B cell (primary cell): ENCODE measurements around the gene PSMG4. TPM values are rescaled to one million over a fixed set of nuclear protein-coding genes. Genes with fewer than 3 reads are reported as not detected.

ENCODE experiments used
- ATAC-seq: fragments of 200-7000 bp; cut with Tn5 transposase; one replicate; pipeline ENCODE4 v1.10.0; 2021; ENCODE audit warnings: low read depth, mild to moderate bottlenecking, moderate number of reproducible peaks, moderate library complexity
- CTCF ChIA-PET: fragments of 350-600 bp; sonication (Branson Sonifier 250); formaldehyde crosslinking; loops from one replicate; lab custom pipeline; 2021; ENCODE audit warnings: antibody characterized with exemption, inconsistent platforms; lab: Charles Lee
- POLR2A ChIA-PET: fragments of 350-600 bp; sonication (Branson Sonifier 250); formaldehyde crosslinking; loops from one replicate; lab custom pipeline; 2021; ENCODE audit warnings: antibody characterized with exemption; lab: Charles Lee
- DNase-seq: peaks from one replicate; pipeline ENCODE4 v3.0.0; 2013
- H2AFZ ChIP-seq: 2 replicates; pipeline ENCODE4 v1.6.1; 2012; ENCODE audit warnings: mild to moderate bottlenecking, low read depth, low read length; ENCODE audit not compliant: insufficient read depth, poor library complexity, severe bottlenecking
- H3K27ac ChIP-seq, 2 donors: 1 replicate in 1 of 2; 2 replicates in 1 of 2; pipeline ENCODE4 v1.5.1; 2012 to 2013; ENCODE audit warnings: low read length in 2 of 2, mild to moderate bottlenecking in 2 of 2, moderate library complexity in 1 of 2
- H3K27me3 ChIP-seq, 4 experiments: fragments of 200-600 bp in 1 of 4; sonication (generic) in 1 of 4; replicated peaks in 1 of 4; 1 replicate in 2 of 4; 2 replicates in 2 of 4; pipeline versions ENCODE4 v1.6.1 to v1.7.0; 2013 to 2016; ENCODE audit warnings: low read length in 3 of 4, mild to moderate bottlenecking in 2 of 4, mixed read lengths in 1 of 4, moderate library complexity in 1 of 4; ENCODE audit not compliant: insufficient read depth in 4 of 4, control insufficient read depth in 3 of 4; ENCODE audit errors: control extremely low read depth in 1 of 4
- H3K36me3 ChIP-seq, 2 experiments: replicated peaks in 1 of 2; 1 replicate in 1 of 2; 2 replicates in 1 of 2; pipeline versions ENCODE4 v1.6.1 to v1.7.1; 2013; ENCODE audit warnings: low read length in 1 of 2; ENCODE audit not compliant: insufficient read depth in 2 of 2, control insufficient read depth in 1 of 2; ENCODE audit errors: control extremely low read depth in 1 of 2, extremely low read depth in 1 of 2
- H3K4me1 ChIP-seq, 2 donors: fragments of 200-600 bp in 1 of 2; sonication (generic) in 1 of 2; 1 replicate in 1 of 2; 2 replicates in 1 of 2; pipeline versions ENCODE4 v1.5.1 to v1.6.1; 2013 to 2017; ENCODE audit warnings: low read length in 2 of 2; ENCODE audit not compliant: control insufficient read depth in 2 of 2, insufficient read depth in 2 of 2
- H3K4me2 ChIP-seq: replicated peaks from 2 replicates; pipeline ENCODE3; 2012; ENCODE audit warnings: mild to moderate bottlenecking, low read depth, low read length; ENCODE audit not compliant: poor library complexity, severe bottlenecking
- H3K4me3 ChIP-seq, 5 experiments: fragments of 200-600 bp in 1 of 5; sonication (generic) in 1 of 5; 1 replicate in 3 of 5; 2 replicates in 2 of 5; pipeline versions ENCODE4 v1.5.1 to v1.7.0; 2011 to 2016; ENCODE audit warnings: low read length in 4 of 5, mild to moderate bottlenecking in 4 of 5, low read depth in 2 of 5, control low read depth in 1 of 5, moderate library complexity in 1 of 5; ENCODE audit not compliant: insufficient read depth in 1 of 5; ENCODE audit errors: control extremely low read depth in 1 of 5, extremely low read depth in 1 of 5
- H3K79me2 ChIP-seq: fragments of 200-600 bp; sonication (generic); one replicate; pipeline ENCODE4 v1.6.0; 2016; ENCODE audit warnings: low read length; ENCODE audit not compliant: control insufficient read depth, insufficient read depth
- H3K9ac ChIP-seq: fragments of 200-600 bp; sonication (generic); 2 replicates; pipeline ENCODE4 v1.6.1; 2017; ENCODE audit warnings: mild to moderate bottlenecking, low read length, moderate library complexity
- H3K9me3 ChIP-seq, 3 donors: one replicate each; pipeline versions ENCODE4 v1.6.1 to v1.7.1; 2013; ENCODE audit warnings: low read length in 2 of 3; ENCODE audit not compliant: control insufficient read depth in 2 of 3, insufficient read depth in 1 of 3; ENCODE audit errors: control extremely low read depth in 1 of 3
- H4K20me1 ChIP-seq: 2 replicates; pipeline ENCODE4 v1.6.0; 2012; ENCODE audit warnings: mild to moderate bottlenecking, low read length; ENCODE audit not compliant: insufficient read depth, control insufficient read depth, poor library complexity, severe bottlenecking
- H3K27ac Mint-ChIP-seq: one replicate; pipeline ENCODE4 v1.8.0; 2021; ENCODE audit warnings: mixed read lengths
- H3K27me3 Mint-ChIP-seq: one replicate; pipeline ENCODE4 v1.8.0; 2021; ENCODE audit warnings: mixed read lengths
- H3K4me1 Mint-ChIP-seq: one replicate; pipeline ENCODE4 v1.8.0; 2021; ENCODE audit warnings: mixed read lengths
- H3K4me3 Mint-ChIP-seq: one replicate; pipeline ENCODE4 v1.8.0; 2021; ENCODE audit warnings: mixed read lengths
- H3K9me3 Mint-ChIP-seq: one replicate; pipeline ENCODE4 v1.8.0; 2022; ENCODE audit warnings: mixed read lengths; ENCODE audit not compliant: insufficient read depth
- CTCF ChIP-seq: fragments of 200-600 bp; IDR thresholded peaks from one replicate; pipeline ENCODE4 v1.8.0; 2022; ENCODE audit warnings: antibody characterized with exemption, mild to moderate bottlenecking
- EZH2 ChIP-seq: IDR thresholded peaks from 2 replicates; pipeline ENCODE4 v1.6.1; 2012; ENCODE audit warnings: borderline replicate concordance, low read depth, mild to moderate bottlenecking, moderate library complexity, low read length; ENCODE audit not compliant: insufficient read depth, poor library complexity, severe bottlenecking
- WGBS: methylation state at CpG from one replicate; pipeline ENCODE4 v1.1.5; 2013; ENCODE audit warnings: missing lambda C conversion rate; ENCODE audit not compliant: insufficient coverage; 5-methylcytosine and 5-hydroxymethylcytosine counted together
- intact Hi-C: fragments of 100-400 bp; cut with micrococcal nuclease; formaldehyde crosslinking; loops from one replicate; pipeline ENCODE4 v1.10.0; 2022
- polyA plus RNA-seq: library from polyadenylated mRNA; depleted of rRNA; stranded (reverse); fragments of >200 nt; gene quantifications from 2 replicates; pipeline ENCODE4 v1.2.3, GENCODE V29; 2012
- total RNA-seq, 2 donors: library from RNA; stranded (reverse); fragments of 120-200 nt in 1 of 2; gene quantifications; 1 replicate in 1 of 2; 2 replicates in 1 of 2; pipeline versions ENCODE4 v1.2.3 to v1.2.4, GENCODE V29; 2013 to 2022

Gene PSMG4
- total and polyA plus RNA-seq, 2 donors (not counting 1 experiment from before 2014, with no cell fraction given): 31.9 to 42.4 TPM

GRCh38 chr6:3228046-3228671 lies 30.6 kb upstream of the PSMG4 start:
- Histone ChIP-seq H3K27me3 (peaks cover 0 to 70% (median 52%) of the 10 kb centered on the region in 4 experiments), H3K9me3 (peaks cover 0 to 37% (median 0%) of the 10 kb centered on the region in 3 donors), H2AFZ (peak overlapping the region; percentile 69), H3K79me2 (no peaks in the 10 kb centered on the region), H3K9ac (peak overlapping the region; percentile 65), H4K20me1 (no peaks in the 10 kb centered on the region), H3K4me3 (peak overlapping the region in 4 of 5 experiments; percentile 24 to 58 (median 44)), H3K27ac (no peak overlapping the region), H3K4me2 (peak overlapping the region; percentile 96), H3K36me3 (no peaks in the 10 kb centered on the region), H3K4me1 (peaks cover 58 to 59% of the 10 kb centered on the region in 2 donors)
- 1% methylated on average over 36 of the region's 38 CpGs for WGBS
- ChIA-PET CTCF (interaction anchor here (2.7 kb wide), 1 partner anchor 65 kb away, joined by 11 read pairs; no protein-coding TSS in a partner anchor), POLR2A (interaction anchor here (0.5 kb wide), 1 partner anchor 66 kb away, joined by 4 read pairs; no protein-coding TSS in a partner anchor)
- ATAC-seq: peak; percentile 35
- intact Hi-C loops: no loop called here
- peaks cover 71% of the 10 kb centered on the region for H3K27me3 Mint-ChIP-seq
- peak; percentile 70 for DNase-seq
- peak overlapping the region; percentile 95 for H3K4me3 Mint-ChIP-seq
- H3K4me1 Mint-ChIP-seq: peaks cover 53% of the 10 kb centered on the region
- no peaks in the 10 kb centered on the region for H3K9me3 Mint-ChIP-seq
- H3K27ac Mint-ChIP-seq: no peak overlapping the region
- no peak for TF ChIP-seq EZH2
- TF ChIP-seq CTCF: no peak
